ENCODE measurements around the gene STARD13.

DNA sequence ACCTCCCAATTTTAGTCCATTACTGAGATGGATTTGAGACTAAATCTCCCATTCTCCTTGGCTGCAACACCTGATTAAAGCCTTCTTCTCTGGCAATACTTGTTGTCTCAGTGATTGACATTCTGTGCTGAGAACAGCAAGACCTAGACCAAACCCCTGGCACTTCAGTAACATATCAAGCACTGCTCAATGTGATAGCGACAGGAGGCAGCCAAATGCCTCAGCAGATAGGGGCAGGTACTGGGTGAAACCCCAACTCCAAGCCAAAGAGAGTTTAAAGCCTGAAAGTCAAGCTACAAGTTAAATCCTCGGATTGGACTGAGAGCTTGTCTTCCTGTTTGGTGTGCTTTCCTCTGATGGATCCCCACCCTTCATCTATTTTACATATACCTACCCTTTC lies 52.7 kb downstream of the STARD13 start:
- TF ChIP-seq, protein P1, sequence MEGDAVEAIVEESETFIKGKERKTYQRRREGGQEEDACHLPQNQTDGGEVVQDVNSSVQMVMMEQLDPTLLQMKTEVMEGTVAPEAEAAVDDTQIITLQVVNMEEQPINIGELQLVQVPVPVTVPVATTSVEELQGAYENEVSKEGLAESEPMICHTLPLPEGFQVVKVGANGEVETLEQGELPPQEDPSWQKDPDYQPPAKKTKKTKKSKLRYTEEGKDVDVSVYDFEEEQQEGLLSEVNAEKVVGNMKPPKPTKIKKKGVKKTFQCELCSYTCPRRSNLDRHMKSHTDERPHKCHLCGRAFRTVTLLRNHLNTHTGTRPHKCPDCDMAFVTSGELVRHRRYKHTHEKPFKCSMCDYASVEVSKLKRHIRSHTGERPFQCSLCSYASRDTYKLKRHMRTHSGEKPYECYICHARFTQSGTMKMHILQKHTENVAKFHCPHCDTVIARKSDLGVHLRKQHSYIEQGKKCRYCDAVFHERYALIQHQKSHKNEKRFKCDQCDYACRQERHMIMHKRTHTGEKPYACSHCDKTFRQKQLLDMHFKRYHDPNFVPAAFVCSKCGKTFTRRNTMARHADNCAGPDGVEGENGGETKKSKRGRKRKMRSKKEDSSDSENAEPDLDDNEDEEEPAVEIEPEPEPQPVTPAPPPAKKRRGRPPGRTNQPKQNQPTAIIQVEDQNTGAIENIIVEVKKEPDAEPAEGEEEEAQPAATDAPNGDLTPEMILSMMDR (IDR thresholded peaks at IDR 0.05; ENCODE audit: insufficient read depth, low read length, poor library complexity, severe bottlenecking) = no peak
- no peak for TF ChIP-seq EZH2phosphoT487 (conservative IDR thresholded peaks at IDR 0.05; ENCODE audit: low read length)
